RPMI8226 (cell line): ENCODE results near the gene NEK5.
A peak's percentile ranks its signal among the peaks of the same experiment; 100 is the strongest.
"Not testable (repeated sequence)": the region's sequence is repeated elsewhere in the genome, so short reads cannot be mapped to it uniquely, and the experiment has no call there.

ENCODE experiments used
- DNase-seq: peaks from one replicate; pipeline ENCODE4 v3.0.0-alpha.2; 2015

Gene NEK5

DNA sequence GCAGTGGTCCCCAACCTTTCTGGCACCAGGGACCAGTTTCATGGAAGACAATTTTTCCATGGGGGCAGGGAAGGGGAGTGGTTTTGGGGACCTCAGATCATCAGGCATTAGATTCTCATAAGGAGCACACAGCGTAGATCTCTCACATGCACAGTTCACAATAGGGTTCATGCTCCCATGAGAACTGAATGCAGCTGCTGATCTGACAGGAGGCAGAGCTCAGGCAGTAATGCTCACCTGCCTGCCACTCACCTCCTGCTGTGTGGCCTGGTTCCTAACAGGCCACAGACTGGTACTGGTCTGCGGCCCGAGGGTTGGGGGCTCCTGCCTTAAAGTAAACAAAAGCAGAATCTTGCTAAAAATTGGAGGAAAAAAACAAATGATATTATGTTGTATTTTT, 67.8 kb downstream of the NEK5 start:
- DNase-seq: not testable (repeated sequence)

DNA sequence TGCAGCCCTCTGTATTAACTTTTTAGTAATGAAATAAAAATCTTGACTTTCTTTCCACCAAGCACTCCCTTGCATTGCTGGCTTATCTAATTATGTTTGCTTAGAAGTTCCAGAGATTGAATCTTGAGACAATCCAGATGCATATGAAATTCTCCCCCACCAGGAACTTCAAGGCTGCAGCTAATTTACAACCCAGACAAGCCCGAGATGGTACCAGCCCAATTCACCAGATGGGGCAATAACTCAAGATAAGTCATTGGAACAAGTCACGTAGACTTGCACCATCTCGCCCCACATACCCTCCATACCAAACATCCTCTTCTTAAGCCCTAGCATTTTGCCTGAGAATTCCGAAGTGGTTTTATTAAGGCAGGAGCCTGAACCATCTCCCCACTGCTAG, 75.4 kb downstream of the NEK5 start:
- no peak for DNase-seq

DNA sequence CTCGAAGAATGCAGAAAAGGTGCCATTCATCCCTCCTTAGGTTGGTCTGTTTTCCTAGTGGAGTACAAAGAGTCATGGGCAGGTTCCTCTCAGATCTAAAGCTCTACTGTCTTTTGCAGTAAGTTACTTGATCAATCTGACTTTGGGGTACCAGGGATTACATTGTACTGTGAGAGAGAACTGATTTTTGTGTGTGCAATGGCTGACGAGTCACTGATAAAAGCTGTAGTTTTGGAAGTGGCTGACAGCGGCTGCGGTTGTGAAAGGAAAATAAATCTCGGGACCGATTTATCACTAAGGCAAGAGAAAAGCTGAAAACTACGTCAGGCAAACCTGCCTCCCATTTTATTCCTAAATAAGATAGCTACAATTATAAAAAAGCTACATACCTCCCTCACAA, 77.5 kb downstream of the NEK5 start:
- DNase-seq: no peak

DNA sequence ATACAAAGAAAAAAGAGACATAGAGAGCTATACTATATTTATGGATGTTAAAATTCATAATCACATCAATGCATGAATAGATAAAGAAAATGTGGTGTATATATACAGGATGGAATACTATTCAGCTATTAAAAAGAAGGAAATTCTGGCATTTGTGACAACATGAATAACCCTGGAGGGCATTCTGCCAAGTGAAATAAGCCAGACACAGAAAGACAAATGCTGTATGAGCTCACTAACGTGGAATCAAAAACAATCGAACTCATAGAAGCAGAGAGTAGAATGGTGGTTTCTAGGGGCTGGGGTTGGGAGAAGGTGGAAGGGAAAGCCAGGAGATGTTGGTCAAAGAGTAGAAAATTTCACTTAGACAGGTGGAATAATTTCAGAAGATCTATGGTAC, 80.4 kb downstream of the NEK5 start:
- no peak for DNase-seq

DNA sequence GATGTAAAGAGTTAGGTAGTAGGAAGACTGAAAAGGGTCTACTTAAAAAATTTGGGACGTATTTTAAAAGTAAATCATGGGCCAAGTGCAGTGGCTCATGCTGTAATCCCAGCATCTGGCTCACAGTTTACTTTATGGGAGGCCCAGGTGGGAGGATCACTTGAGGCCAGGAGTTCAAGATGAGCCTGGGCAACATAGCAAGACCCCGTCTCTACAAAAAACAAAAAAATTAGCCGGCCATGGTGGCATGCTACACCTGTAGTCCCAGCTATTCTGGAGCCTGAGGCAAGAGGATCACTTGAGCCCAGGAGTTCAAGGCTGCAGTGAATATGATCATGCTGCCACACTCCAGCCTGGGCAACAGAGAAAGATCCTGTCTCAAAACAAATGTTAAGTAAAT, 81.4 kb downstream of the NEK5 start:
- no peak for DNase-seq

DNA sequence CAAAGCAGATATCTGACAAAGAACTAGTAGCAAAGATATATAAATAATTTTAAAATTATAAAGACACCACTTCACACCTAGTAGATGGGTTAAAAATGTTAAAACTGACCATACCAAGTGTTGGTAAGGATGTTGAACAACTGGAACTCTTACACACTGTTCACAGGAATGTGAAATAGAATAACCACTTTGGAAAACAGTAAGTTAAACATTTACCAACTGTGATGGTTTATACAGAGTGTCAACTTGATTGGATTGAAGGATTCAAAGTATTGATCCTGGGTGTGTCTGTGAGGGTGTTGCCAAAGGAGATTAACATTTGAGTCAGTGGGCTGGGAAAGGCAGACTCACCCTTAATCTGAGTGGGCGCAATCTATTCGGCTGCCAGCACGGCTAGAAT, 85.2 kb downstream of the NEK5 start:
- DNase-seq: no peak

DNA sequence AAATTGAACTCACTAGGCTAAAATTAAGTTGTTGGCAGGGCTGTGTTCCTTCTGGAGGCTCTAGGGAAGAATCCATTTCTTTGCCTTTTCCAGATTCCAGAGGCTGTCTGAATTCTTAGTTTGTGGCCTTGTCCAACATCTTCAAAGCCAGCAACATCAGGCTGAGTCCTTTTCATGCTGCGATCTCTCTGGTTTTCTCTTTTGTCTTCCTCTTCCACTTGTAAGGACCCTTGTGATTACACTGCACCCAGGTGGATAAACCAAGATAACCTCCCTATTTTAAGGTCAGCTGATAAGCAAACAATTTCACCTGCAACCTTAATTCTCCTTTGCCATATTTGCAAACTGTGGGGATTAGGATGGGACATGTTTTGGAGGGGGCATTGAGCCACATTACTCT, 92.8 kb downstream of the NEK5 start:
- no peak for DNase-seq

DNA sequence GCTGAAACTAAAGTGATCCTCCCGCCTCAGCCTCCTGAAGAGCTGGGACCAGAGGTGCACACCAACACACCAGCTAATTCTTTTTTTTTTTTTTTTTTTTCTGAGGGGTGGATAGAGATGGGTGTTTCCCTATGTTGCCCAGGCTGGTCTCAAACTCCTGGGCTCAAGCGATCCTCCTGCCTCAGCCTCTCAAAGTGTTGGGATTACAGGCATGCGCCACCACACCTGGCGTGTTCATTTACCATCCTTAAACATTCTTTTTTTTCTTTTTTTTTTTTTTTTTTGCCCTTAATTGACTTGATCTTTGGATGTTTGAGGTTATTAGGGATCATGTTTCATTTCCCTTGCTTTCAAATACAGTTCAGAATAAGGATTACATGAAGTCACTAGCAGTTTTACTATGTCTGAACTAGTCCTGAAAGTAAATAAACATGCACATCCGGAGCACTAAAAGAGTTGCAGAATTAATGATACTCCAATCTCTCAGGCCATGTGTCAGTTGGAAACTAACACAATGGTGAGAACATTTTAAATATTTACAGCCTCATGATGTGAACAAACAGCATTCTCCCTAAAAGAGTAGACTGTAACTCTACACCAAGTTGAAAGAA, 94.2 kb downstream of the NEK5 start:
- DNase-seq: no peak

DNA sequence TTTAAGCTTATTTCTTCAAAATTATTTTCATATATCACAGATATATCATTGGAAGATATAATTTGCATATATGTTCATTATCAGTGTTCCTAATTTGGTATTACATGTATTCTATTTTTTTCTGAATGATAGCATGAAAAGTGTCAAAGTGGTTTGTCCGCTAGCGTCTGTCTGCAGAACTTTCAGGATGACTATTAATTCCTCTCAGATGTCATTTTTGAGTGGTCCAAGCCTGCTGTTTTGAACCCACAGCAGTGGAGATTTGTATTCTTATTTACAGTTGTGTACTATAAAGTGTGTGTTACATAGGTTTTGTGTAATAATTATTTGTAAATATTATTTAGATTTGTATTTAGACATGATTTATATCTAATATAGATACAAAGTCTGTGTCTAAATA, 95.8 kb downstream of the NEK5 start:
- DNase-seq: no peak

DNA sequence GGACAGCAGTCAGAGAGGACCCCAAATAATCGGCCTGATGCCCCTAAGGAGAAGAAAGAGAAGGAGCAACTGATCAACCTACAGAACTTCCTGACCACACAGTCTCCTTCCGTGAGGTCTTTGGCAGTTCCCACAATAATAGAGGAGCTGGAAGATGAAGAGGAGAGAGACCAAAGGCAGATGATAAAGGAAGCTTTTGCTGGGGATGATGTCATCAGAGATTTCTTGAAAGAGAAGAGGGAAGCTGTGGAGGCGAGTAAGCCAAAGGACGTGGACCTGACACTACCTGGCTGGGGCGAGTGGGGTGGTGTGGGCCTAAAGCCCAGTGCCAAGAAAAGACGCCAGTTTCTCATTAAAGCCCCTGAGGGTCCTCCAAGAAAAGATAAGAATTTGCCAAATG, 98.5 kb downstream of the NEK5 start:
- not testable (repeated sequence) for DNase-seq

DNA sequence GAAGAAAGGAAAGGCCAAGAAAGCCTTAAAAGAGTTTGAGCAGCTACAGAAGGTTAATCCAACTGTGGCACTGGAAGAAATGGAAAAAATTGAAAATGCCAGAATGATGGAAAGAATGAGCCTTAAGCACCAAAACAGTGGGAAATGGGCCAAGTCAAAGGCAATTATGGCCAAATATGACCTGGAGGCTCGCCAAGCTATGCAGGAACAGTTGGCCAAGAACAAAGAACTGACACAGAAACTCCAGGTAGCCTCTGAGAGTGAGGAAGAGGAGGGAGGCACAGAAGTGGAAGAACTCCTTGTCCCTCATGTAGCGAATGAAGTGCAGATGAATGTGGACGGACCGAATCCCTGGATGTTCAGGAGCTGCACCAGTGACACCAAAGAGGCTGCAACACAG, 99.3 kb downstream of the NEK5 start:
- no peak for DNase-seq

DNA sequence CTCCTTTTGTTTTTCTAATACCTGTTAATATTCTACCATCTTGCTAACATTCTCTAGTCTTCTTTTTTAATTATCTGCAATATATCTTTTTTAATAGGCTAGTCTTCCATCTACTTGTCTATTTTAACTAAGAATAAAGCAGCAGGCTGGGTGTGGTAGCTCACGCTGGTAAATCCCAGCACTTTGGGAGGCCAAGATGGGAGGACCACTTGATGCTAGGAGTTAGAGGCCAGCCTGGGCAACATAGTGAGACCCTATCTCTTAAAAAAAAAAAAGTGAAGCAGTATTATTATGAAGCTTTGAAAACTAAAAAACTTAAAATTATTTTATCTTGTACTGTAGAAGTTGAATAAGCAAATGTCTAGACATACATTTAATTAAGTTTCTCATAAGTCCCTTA, 101.0 kb downstream of the NEK5 start:
- no peak for DNase-seq

DNA sequence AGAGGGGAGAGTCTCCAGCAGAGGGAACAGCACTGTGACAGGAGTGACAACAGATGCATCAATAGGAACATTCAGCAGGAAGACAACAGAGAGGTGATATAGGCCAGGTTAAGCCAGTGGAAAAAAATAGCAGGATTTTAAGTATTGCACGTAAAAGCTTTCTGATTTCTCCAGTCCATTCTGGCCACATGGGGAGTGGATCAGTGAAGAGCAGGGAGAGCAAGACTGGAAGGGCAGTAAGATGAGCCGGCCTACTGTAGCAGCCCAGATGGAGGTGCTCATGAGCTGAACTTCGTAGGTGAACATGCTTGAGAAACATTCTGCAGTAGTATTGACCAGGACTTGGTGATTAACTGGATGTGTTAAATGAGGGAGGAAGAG, 102.6 kb downstream of the NEK5 start:
- DNase-seq: no peak

DNA sequence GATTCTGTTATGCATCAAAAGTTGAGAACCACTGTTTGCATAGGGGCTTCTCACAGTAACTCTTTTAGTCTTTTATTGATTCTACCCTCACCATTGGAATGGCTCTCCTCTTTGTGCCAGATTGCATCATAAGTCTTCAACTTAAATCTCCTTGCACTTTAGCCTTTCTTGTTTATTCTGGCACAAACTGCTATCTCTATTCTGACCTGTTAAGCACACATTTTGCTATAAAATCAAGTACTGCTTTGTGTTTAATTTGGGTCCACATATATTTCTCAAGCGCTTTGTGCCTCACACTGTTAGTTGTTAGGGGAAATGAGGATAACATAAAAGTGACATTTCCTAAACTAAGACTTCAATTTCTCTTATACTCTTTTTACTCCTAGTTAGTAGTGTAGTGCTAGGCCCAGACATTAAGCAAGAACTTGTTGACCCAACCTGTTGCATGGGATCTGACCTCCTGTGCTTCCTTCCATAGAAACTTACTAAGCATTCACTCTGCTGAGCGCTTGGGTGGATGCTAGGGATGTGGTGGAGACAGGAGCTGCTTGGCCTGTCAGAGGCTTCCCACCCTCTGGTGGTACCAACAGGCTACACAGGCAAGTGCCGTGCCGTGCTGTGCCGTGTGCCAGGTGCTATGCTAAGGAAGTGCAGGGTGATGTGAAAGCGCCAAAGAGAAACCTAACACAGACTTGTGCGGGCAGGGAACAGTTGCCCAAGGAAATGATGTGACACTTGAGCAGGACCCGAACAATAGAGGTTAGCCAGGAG, 103.2 kb downstream of the NEK5 start:
- DNase-seq: no peak

DNA sequence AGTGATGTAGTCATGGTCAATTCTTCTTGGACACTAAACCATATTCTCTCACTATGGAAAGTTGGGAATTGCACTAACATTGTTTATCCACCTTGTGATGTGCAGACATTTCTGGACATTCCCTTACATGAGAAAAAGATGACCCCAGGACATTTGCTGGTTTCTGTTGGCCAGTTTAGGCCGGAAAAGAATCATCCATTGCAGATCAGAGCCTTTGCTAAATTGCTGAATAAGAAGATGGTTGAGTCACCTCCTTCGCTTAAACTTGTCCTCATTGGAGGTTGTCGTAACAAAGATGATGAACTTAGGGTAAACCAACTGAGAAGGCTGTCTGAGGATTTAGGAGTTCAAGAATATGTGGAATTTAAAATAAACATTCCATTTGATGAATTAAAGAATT, 104.4 kb downstream of the NEK5 start, which contains the start of gene UTP14C:
Gene UTP14C, plus strand, starts transcription at position 211 of the 400 bp plus-strand sequence. CDS start 4,114 bp downstream, outside the sequence.
- DNase-seq: no peak

DNA sequence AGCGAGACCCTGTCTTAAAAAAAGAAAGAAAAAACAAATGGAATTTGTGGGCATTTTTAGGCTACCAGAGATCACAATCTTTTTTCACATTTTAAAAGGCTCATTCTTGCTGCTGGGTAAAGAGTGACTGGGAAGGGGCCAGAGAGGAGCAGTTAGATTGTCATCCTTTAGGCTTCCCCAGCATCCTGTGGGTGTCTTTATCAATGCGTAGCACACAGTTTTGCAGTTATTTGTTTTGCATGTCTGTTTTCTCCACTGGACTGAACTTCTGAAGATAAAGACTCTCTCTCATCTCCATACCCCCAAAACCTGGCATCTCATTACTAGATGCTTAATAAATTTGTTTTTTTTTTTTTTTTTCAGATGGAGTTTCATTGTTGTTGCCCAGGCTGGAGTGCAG, 106.5 kb downstream of the NEK5 start:
- no peak for DNase-seq

DNA sequence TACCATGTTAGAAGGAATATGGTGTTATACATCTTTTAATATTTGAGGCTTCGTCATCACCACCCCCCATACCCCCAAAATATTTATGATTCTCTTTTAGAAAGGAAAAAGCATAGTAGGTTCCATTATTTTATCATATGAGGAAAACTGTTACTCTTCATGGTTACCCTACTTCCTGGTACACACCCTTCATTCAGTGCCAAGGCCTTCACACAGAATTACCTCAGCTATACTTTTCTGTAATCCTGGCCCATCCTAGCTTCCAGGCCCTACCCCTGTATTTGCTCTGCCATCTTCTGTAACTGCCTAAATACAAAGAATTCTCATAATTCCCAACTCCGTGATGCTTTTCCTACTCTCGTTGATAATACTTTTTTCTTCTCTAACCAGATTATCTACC, 108.7 kb downstream of the NEK5 start:
- no peak for DNase-seq

DNA sequence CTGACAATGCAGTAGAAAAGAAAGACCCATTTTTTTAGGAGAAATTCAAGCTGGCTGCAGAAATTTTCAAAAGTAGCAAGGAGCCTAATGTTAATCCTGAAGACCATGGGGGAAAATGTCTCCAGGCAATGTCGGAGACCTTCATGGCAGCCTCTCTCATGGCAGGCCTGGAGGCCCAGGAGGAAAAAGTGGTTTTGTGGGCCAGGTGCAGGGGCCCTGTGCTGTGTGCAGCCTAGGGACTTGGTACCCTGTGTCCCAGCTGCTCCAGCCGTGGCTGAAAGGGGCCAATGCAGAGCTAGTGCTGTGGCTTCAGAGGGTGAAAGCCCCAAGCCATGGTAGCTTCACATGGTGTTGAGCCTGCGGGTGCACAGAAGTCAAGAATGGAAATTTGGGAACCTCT, 112.6 kb downstream of the NEK5 start:
- no peak for DNase-seq

DNA sequence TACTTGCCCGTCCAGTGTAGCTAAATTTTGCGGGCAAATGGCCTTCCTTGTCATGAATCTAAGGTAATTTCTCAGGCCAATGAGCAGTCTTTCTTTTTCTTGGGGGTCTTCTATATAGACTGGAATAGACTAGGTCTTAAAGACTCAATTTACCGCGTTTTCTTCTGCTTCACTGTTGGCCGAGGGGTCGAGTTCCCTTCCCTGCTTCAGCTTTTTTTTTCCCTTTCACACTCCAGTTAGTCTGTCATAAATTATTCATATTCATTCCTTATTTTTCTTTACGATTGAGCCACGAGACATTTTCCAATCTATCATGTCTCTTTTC, 116.4 kb downstream of the NEK5 start:
- no peak for DNase-seq

DNA sequence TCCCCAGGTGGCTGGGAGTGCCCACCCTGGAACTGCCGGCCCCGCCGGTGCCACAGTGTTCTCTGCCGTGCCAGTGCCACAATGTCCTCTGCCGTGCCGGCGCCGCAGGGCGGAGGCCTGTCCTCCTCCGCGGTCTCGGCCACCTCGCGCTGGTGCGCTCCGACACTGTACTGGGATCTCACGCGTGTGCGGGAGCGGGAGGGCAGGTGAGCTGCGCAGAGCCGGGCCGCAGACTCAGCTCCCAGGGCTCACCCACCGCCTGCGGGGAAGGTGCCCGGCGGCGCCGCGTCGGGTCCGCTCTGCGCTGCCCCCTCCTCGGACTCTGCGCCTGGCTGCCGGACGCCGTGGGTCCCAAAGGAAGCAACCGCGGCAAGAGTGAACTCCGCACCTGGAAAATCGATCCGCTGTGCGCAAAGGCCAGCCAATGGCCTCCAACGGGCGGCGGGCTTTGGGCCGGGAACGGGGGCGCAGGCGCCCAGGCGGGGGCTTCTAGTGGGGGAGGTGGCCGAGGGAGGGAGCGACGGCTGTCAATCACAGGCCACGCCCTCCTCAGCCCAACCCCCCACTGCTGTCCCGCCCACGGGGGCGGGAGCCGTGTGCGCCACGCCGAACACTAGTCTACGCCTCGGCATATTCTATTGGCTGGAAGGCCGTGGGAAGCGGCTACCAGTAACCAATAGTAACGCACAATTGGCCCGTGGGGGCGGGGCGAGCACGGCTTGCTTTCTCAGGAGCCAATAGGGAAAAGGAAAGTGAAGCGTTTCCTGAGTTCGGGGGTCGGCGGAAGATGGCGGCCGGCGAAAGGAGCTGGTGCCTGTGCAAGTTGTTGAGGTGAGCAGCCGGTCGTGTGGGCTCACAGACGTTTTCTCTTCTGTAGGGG, 117.0 kb downstream of the NEK5 start, which contains the start of gene ALG11:
Gene ALG11, plus strand, starts transcription at position 767 of the 880 bp plus-strand sequence. Its CDS starts 21 bp downstream, at position 788.
- DNase-seq: peak; percentile 96

DNA sequence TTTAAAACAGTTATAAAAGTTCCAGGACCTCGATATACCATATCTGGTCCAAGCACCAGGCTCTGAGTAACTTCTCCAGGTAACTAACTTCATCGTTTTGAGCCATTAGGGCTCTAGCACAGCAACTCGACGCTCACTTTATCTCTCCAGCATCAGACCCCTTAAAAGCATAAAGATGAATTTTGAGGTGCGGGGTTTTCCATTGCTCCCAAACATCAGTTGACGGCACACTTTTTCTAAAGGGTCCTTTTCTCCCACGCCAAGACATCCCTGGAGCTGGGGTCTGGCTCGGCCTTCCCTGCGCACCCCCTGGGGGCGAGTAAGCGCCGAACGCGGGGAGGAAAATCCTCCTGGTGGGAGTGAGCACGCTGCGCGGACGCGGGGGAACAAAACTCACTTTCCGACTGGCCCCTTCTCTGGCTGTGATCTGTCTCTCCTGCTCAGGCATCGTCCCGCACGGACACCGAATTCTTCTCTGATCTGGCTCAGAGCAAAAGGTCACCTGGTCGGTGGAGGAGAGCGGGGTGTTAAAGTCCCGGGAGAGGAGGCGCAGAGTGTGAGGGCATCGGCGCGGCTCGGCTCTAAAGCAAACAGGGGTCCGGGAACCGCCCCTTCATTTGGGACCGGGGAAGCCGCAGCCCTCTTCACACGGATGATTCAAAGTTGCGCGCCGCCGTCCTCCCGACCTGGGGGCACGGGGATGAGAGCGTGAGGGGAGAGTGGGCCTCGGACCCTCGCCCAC, 117.8 kb downstream of the NEK5 start, which contains the start of gene ATP7B:
Gene ATP7B, minus strand, starts transcription at position 561 of the 742 bp plus-strand sequence. Its CDS starts 113 bp downstream, at position 448.
- DNase-seq: peak; percentile 21

DNA sequence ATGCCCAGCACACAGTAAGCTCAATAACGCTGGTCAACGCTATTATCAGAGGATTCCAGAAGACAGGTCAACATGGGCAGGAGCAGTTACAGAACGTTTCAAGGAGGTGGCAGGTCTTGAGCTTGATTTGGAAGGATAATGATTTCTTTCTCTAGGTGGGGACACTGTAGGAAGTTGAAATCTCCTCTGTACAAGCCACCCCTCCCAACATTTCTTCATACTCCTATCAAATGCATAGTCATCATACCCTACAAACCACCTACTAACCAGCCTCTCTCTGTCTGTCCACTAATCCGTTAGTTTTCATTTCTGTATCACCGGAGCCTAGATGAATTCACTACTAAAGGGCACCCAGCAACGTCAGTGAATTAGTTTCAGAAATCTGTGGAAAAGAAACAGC, 118.9 kb downstream of the NEK5 start:
- no peak for DNase-seq
